AG10803 (cell line): Measurements from ENCODE around the gene ARHGAP24.

Experiments used
- DNase-seq: peaks from one replicate; pipeline ENCODE4 v3.0.0; 2010; ENCODE audit warnings: low read depth
- H3K4me3 ChIP-seq: 2 replicates; pipeline ENCODE4 v1.5.1; 2011; ENCODE audit warnings: mild to moderate bottlenecking, low read length, control low read depth
- CTCF ChIP-seq: conservative IDR thresholded peaks from 2 replicates; pipeline ENCODE4 v1.5.1; 2011; ENCODE audit warnings: mild to moderate bottlenecking, low read length, control low read depth, inconsistent platforms

ARHGAP24 gene

GRCh38 chr4:85520765-85521749 lies 46.1 kb downstream of the ARHGAP24 start:
- DNase-seq: no peak
- no peak for TF ChIP-seq CTCF
- H3K4me3 ChIP-seq: no peak overlapping the region

GRCh38 chr4:85522277-85522676 lies 47.3 kb downstream of the ARHGAP24 start:
- no peak for DNase-seq
- no peak overlapping the region for H3K4me3 ChIP-seq
- no peak for TF ChIP-seq CTCF

- DNase-seq: peak; percentile 24
- no peak overlapping the region for H3K4me3 ChIP-seq
- no peak for TF ChIP-seq CTCF
These were observed 47.9 kb downstream of the ARHGAP24 start for GRCh38 chr4:85522836-85523235.

GRCh38 chr4:85527815-85528214 lies 52.9 kb downstream of the ARHGAP24 start:
- DNase-seq: no peak
- H3K4me3 ChIP-seq: no peak overlapping the region
- TF ChIP-seq CTCF: no peak

GRCh38 chr4:85531560-85532341 lies 56.8 kb downstream of the ARHGAP24 start:
- DNase-seq: no peak
- no peak for TF ChIP-seq CTCF
- no peak overlapping the region for H3K4me3 ChIP-seq

GRCh38 chr4:85534120-85534519 lies 59.2 kb downstream of the ARHGAP24 start:
- no peak overlapping the region for H3K4me3 ChIP-seq
- no peak for DNase-seq
- no peak for TF ChIP-seq CTCF
